Muscle of leg (tissue), 11 donors: Measurements from ENCODE around the gene HLA-DMB. TPM values are rescaled to one million over a fixed set of nuclear protein-coding genes. Genes with fewer than 3 reads are reported as not detected.

Experiments
- DNase-seq: peaks from one replicate; pipeline ENCODE4 v3.0.0; 2013
- H3K27ac ChIP-seq: one replicate; pipeline ENCODE4 v1.5.1; 2013; ENCODE audit warnings: mild to moderate bottlenecking, low read length, control low read depth
- H3K27me3 ChIP-seq: one replicate; pipeline ENCODE4 v1.6.1; 2013; ENCODE audit warnings: low read length; ENCODE audit not compliant: control insufficient read depth, insufficient read depth
- H3K36me3 ChIP-seq: one replicate; pipeline ENCODE4 v1.6.1; 2013; ENCODE audit warnings: low read length; ENCODE audit not compliant: control insufficient read depth, insufficient read depth
- H3K4me1 ChIP-seq: one replicate; pipeline ENCODE4 v1.6.1; 2013; ENCODE audit warnings: low read length; ENCODE audit not compliant: control insufficient read depth, insufficient read depth
- H3K4me3 ChIP-seq: one replicate; pipeline ENCODE4 v1.5.1; 2013; ENCODE audit warnings: low read length, control low read depth
- H3K9me3 ChIP-seq: replicated peaks from 2 replicates; pipeline ENCODE4 v1.6.1; 2013; ENCODE audit warnings: low read depth, low read length; ENCODE audit not compliant: control insufficient read depth
- WGBS: methylation state at CpG from one replicate; pipeline ENCODE4 v1.1.5; 2013; ENCODE audit warnings: missing lambda C conversion rate; ENCODE audit not compliant: insufficient coverage; 5-methylcytosine and 5-hydroxymethylcytosine counted together
- polyA plus RNA-seq, 8 donors: library from polyadenylated mRNA; unstranded; fragments of 120-200 nt; gene quantifications; one replicate each; pipeline versions ENCODE4 v1.2.1 to v1.2.3, GENCODE V29; 2013; ENCODE audit warnings: inconsistent platforms in 1 of 8, low replicate concordance in 1 of 8; ENCODE audit not compliant: insufficient read length in 8 of 8, insufficient read depth in 1 of 8
- total RNA-seq: library from RNA; stranded (reverse); fragments of 120-200 nt; gene quantifications from one replicate; pipeline ENCODE4 v1.2.4, GENCODE V29; 2013

HLA-DMB gene
- total and polyA plus RNA-seq, 9 donors = 3.5 to 5.6 (median 4.4) TPM

GRCh38 chr6:32908897-32909296, 31.9 kb downstream of the HLA-DMB start:
- no peaks in the 10 kb centered on the region for H3K4me1 ChIP-seq
- no peak overlapping the region for H3K27ac ChIP-seq
- H3K4me3 ChIP-seq = no peak overlapping the region
- no CpG with 5 or more reads among the region's 2 CpGs for WGBS
- no peaks in the 10 kb centered on the region for H3K36me3 ChIP-seq
- DNase-seq = no peak
- H3K27me3 ChIP-seq = no peaks in the 10 kb centered on the region
- H3K9me3 ChIP-seq = no peaks in the 10 kb centered on the region

- no peaks in the 10 kb centered on the region for H3K27me3 ChIP-seq
- H3K36me3 ChIP-seq = no peaks in the 10 kb centered on the region
- no CpG with 5 or more reads among the region's 1 CpG for WGBS
- no peak for DNase-seq
- H3K4me1 ChIP-seq = no peaks in the 10 kb centered on the region
- no peak overlapping the region for H3K27ac ChIP-seq
- no peak overlapping the region for H3K4me3 ChIP-seq
- no peaks in the 10 kb centered on the region for H3K9me3 ChIP-seq
Measured at GRCh38 chr6:32906539-32906938, 34.3 kb downstream of the HLA-DMB start.

GRCh38 chr6:32905078-32905477, 35.8 kb downstream of the HLA-DMB start:
- no peak overlapping the region for H3K4me3 ChIP-seq
- no peak overlapping the region for H3K27ac ChIP-seq
- no CpG with 5 or more reads among the region's 2 CpGs for WGBS
- no peak for DNase-seq
- H3K4me1 ChIP-seq = no peaks in the 10 kb centered on the region
- H3K9me3 ChIP-seq = no peaks in the 10 kb centered on the region
- H3K27me3 ChIP-seq = no peaks in the 10 kb centered on the region
- H3K36me3 ChIP-seq = peaks cover 6% of the 10 kb centered on the region

- no peak for DNase-seq
- H3K27ac ChIP-seq = no peak overlapping the region
Measured at GRCh38 chr6:32903952-32904351, 36.9 kb downstream of the HLA-DMB start.

GRCh38 chr6:32895006-32895345, 45.9 kb downstream of the HLA-DMB start:
- H3K27ac ChIP-seq = peak overlapping the region; percentile 93
- peaks cover 4% of the 10 kb centered on the region for H3K27me3 ChIP-seq
- no peak for DNase-seq
- H3K9me3 ChIP-seq = no peaks in the 10 kb centered on the region
- H3K36me3 ChIP-seq = no peaks in the 10 kb centered on the region
- WGBS = 2% methylated on average over 5 of the region's 8 CpGs
- peak overlapping the region; percentile 80 for H3K4me3 ChIP-seq
- peaks cover 16% of the 10 kb centered on the region for H3K4me1 ChIP-seq

More at GRCh38 chr6:32903952-32904351, 36.9 kb downstream of the HLA-DMB start:
- Histone ChIP-seq H3K36me3 (peaks cover 6% of the 10 kb centered on the region), H3K4me3 (no peak overlapping the region), H3K9me3 (no peaks in the 10 kb centered on the region), H3K27me3 (no peaks in the 10 kb centered on the region), H3K4me1 (no peaks in the 10 kb centered on the region)

- Histone ChIP-seq H3K9me3 (no peaks in the 10 kb centered on the region), H3K27me3 (peaks cover 4% of the 10 kb centered on the region), H3K27ac (peak overlapping the region; percentile 93), H3K4me1 (peaks cover 16% of the 10 kb centered on the region), H3K36me3 (no peaks in the 10 kb centered on the region), H3K4me3 (peak overlapping the region; percentile 80)
- DNase-seq = peak; percentile 97
- WGBS = 0% methylated on average over 52 of the region's 61 CpGs
Measured at GRCh38 chr6:32894085-32895005, 46.5 kb downstream of the HLA-DMB start.

- H3K27ac ChIP-seq = no peak overlapping the region
- H3K4me3 ChIP-seq = no peak overlapping the region
- no peaks in the 10 kb centered on the region for H3K9me3 ChIP-seq
- no peaks in the 10 kb centered on the region for H3K36me3 ChIP-seq
- peaks cover 4% of the 10 kb centered on the region for H3K27me3 ChIP-seq
- DNase-seq = no peak
- peaks cover 14% of the 10 kb centered on the region for H3K4me1 ChIP-seq
- no CpG with 5 or more reads among the region's 1 CpG for WGBS
Measured at GRCh38 chr6:32890831-32891230, 50.0 kb downstream of the HLA-DMB start.

- H3K36me3 ChIP-seq = no peaks in the 10 kb centered on the region
- peaks cover 5% of the 10 kb centered on the region for H3K4me1 ChIP-seq
- WGBS = no CpG with 5 or more reads among the region's 1 CpG
- no peaks in the 10 kb centered on the region for H3K9me3 ChIP-seq
- H3K4me3 ChIP-seq = no peak overlapping the region
- peaks cover 4% of the 10 kb centered on the region for H3K27me3 ChIP-seq
- DNase-seq = no peak
- no peak overlapping the region for H3K27ac ChIP-seq
Measured at GRCh38 chr6:32889533-32889932, 51.3 kb downstream of the HLA-DMB start.

- peaks cover 8% of the 10 kb centered on the region for H3K27me3 ChIP-seq
- no peaks in the 10 kb centered on the region for H3K36me3 ChIP-seq
- H3K9me3 ChIP-seq = no peaks in the 10 kb centered on the region
- no peak overlapping the region for H3K27ac ChIP-seq
- H3K4me1 ChIP-seq = peaks cover 2% of the 10 kb centered on the region
- WGBS = 100% methylated on average over 1 of the region's 2 CpGs
- H3K4me3 ChIP-seq = no peak overlapping the region
- no peak for DNase-seq
Measured at GRCh38 chr6:32888576-32888975, 52.3 kb downstream of the HLA-DMB start.

GRCh38 chr6:32887616-32888015, 53.2 kb downstream of the HLA-DMB start:
- H3K36me3 ChIP-seq = no peaks in the 10 kb centered on the region
- 49% methylated on average over 4 of the region's 5 CpGs for WGBS
- H3K9me3 ChIP-seq = no peaks in the 10 kb centered on the region
- H3K4me1 ChIP-seq = no peaks in the 10 kb centered on the region
- H3K27me3 ChIP-seq = peaks cover 8% of the 10 kb centered on the region
- H3K27ac ChIP-seq = no peak overlapping the region
- no peak overlapping the region for H3K4me3 ChIP-seq
- DNase-seq = no peak
